Brain microvascular endothelial cell (primary cell): ENCODE measurements around the gene NOTUM.

ENCODE experiments used
- DNase-seq: peaks from one replicate; pipeline ENCODE4 v3.0.0-alpha.2; 2020
- H3K27ac ChIP-seq: fragments of 250-450 bp; sonication (Bioruptor Pico); 2 replicates; pipeline ENCODE4 v1.5.1; 2020; ENCODE audit warnings: mild to moderate bottlenecking, moderate library complexity
- H3K27me3 ChIP-seq: fragments of 250-450 bp; sonication (Bioruptor Pico); replicated peaks from 2 replicates; pipeline ENCODE4 v1.5.1; 2020; ENCODE audit warnings: mild to moderate bottlenecking
- H3K36me3 ChIP-seq: fragments of 250-450 bp; sonication (Bioruptor Pico); replicated peaks from 2 replicates; pipeline ENCODE4 v1.5.1; 2020; ENCODE audit warnings: mild to moderate bottlenecking
- H3K4me3 ChIP-seq: 2 replicates; pipeline ENCODE4 v1.5.1; 2011; ENCODE audit warnings: low read depth, mild to moderate bottlenecking, control low read depth, low read length, moderate library complexity
- CTCF ChIP-seq: IDR thresholded peaks from 2 replicates; pipeline ENCODE4 v1.5.1; 2011; ENCODE audit warnings: low read depth, mild to moderate bottlenecking, moderate library complexity, low read length, control low read depth, inconsistent platforms; ENCODE audit errors: missing control alignments
- in situ Hi-C: cut with HindIII; loops from 2 replicates; pipeline ENCODE4 v1.10.0; 2017; ENCODE audit warnings: low sequenced_read_pairs, low pct_ligation_motif_present

The NOTUM gene

GRCh38 chr17:81903415-81903831 lies 57.6 kb downstream of the NOTUM start:
- no peak for DNase-seq
- in situ Hi-C loops = no loop called here
- Histone ChIP-seq H3K27ac (no peak overlapping the region), H3K4me3 (no peak overlapping the region), H3K36me3 (peaks cover 6% of the 10 kb centered on the region), H3K27me3 (no peaks in the 10 kb centered on the region)
- TF ChIP-seq CTCF = no peak

GRCh38 chr17:81902653-81903414 lies 58.2 kb downstream of the NOTUM start:
- Histone ChIP-seq H3K36me3 (peaks cover 6% of the 10 kb centered on the region), H3K4me3 (peak overlapping the region; percentile 12), H3K27ac (no peak overlapping the region), H3K27me3 (no peaks in the 10 kb centered on the region)
- in situ Hi-C loops = no loop called here
- no peak for DNase-seq
- no peak for TF ChIP-seq CTCF
